Measurements from ENCODE around the gene CBLN3.

DNA sequence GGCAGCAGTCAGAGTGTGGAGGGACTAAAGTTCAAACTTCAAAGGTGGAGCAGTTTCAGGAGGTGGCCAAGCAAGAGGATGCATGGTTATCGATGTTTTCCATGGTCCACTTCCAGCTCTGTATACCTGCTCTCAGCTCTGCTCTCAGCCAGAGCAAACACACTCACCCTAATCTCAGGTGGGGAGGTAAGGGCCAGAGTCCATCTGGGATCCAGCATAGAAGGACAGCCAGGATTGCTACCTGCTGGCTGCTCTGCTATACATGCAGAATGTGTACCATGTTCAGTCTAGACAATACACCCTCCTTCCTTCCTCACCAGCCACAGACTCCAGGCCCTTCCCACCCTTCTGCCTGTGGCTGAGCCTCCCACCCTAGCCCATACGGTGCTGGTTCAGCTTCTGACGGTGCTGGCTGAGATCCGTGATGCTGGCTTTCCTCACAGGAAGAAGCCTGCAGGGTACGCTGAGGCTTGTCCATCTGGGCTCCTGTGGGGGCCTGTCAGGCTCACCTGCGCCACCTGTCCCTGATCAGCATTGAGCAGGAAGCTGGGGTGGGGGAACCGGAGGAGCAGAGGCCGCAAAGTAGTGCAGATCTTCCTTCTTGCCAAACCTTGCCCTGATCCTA, 2.4 kb downstream of the CBLN3 start:
- TF ChIP-seq, protein P1, sequence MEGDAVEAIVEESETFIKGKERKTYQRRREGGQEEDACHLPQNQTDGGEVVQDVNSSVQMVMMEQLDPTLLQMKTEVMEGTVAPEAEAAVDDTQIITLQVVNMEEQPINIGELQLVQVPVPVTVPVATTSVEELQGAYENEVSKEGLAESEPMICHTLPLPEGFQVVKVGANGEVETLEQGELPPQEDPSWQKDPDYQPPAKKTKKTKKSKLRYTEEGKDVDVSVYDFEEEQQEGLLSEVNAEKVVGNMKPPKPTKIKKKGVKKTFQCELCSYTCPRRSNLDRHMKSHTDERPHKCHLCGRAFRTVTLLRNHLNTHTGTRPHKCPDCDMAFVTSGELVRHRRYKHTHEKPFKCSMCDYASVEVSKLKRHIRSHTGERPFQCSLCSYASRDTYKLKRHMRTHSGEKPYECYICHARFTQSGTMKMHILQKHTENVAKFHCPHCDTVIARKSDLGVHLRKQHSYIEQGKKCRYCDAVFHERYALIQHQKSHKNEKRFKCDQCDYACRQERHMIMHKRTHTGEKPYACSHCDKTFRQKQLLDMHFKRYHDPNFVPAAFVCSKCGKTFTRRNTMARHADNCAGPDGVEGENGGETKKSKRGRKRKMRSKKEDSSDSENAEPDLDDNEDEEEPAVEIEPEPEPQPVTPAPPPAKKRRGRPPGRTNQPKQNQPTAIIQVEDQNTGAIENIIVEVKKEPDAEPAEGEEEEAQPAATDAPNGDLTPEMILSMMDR (IDR thresholded peaks at IDR 0.05), result no peak
- no peak for TF ChIP-seq TCF7L2 (IDR thresholded peaks at IDR 0.05; ENCODE audit: low read depth, low read length)

All from Panc1 (cell line).